ENCODE data around the gene LRPAP1. TPM values are rescaled to one million over a fixed set of nuclear protein-coding genes. Genes with fewer than 3 reads are reported as not detected.

Gene LRPAP1
- total RNA-seq, 3 donors from 2014 or later: 104 to 204 (median 111) TPM

DNA sequence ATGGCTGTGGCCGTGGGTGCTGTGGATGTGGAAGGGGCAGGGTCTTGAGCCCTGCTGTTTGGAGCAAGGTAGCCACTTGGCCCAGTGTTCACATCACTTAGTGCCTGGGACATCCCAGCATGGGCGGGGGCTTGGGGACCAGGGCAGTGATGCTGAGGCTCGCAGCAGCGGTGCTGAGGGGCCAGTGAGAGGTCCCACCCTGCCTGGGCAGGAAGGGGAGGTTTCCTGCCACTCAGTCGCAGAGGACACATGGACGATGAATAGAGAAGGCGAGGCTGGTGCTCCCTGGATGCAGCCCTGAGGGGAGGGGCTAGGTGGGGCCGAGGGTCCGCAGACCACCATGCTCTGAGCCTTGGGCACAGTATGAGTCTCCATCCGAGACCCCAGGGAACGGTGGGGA, 43.4 kb downstream of the LRPAP1 start:
- peaks cover 0 to 48% of the 10 kb centered on the region in 2 donors for H3K27me3 ChIP-seq
- H3K27ac ChIP-seq: no peak overlapping the region
- intact Hi-C loops (cut with DNase I; ENCODE audit: low total_unique reads): no loop called here
- TF ChIP-seq POLR2A (IDR thresholded peaks at IDR 0.05) (no peak), POLR2AphosphoS5 (IDR thresholded peaks at IDR 0.05) (no peak), CTCF (IDR thresholded peaks at IDR 0.05) (no peak)
- H3K4me1 ChIP-seq: peaks cover 6 to 13% of the 10 kb centered on the region in 2 donors
- no peak overlapping the region for H3K4me3 ChIP-seq
- no peak for DNase-seq (ENCODE audit: low spot score in 2 of 2)
- H3K36me3 ChIP-seq: no peaks in the 10 kb centered on the region
- no peaks in the 10 kb centered on the region for H3K9me3 ChIP-seq

DNA sequence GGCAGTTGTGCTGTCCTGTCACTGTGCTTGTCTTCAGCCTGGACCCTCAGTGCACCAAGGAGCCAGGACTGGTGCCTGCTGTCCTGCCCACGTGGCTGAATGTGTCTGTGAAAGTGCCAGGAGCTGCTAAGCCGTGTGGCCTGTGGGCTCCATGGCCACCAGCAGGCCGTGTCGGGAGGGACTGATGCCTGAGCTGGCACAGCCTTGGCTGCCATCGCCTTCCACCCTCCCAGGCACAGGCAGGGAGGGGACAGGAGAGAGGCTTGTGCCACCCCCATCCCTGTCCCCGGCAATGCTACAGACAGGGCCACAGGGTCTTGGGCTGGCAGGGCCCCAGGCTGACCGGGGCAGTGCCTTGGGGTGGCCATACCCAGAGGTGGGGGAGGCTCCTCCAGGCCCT, 44.4 kb downstream of the LRPAP1 start:
- no peak for DNase-seq (ENCODE audit: low spot score in 2 of 2)
- H3K4me1 ChIP-seq: peaks cover 6 to 13% of the 10 kb centered on the region in 2 donors
- no peak overlapping the region for H3K4me3 ChIP-seq
- H3K27ac ChIP-seq: no peak overlapping the region
- H3K27me3 ChIP-seq: peaks cover 0 to 52% of the 10 kb centered on the region in 2 donors
- intact Hi-C loops (cut with DNase I; ENCODE audit: low total_unique reads): no loop called here
- no peaks in the 10 kb centered on the region for H3K9me3 ChIP-seq
- TF ChIP-seq POLR2A (IDR thresholded peaks at IDR 0.05) (no peak), CTCF (IDR thresholded peaks at IDR 0.05) (no peak), POLR2AphosphoS5 (IDR thresholded peaks at IDR 0.05) (no peak)
- no peaks in the 10 kb centered on the region for H3K36me3 ChIP-seq

DNA sequence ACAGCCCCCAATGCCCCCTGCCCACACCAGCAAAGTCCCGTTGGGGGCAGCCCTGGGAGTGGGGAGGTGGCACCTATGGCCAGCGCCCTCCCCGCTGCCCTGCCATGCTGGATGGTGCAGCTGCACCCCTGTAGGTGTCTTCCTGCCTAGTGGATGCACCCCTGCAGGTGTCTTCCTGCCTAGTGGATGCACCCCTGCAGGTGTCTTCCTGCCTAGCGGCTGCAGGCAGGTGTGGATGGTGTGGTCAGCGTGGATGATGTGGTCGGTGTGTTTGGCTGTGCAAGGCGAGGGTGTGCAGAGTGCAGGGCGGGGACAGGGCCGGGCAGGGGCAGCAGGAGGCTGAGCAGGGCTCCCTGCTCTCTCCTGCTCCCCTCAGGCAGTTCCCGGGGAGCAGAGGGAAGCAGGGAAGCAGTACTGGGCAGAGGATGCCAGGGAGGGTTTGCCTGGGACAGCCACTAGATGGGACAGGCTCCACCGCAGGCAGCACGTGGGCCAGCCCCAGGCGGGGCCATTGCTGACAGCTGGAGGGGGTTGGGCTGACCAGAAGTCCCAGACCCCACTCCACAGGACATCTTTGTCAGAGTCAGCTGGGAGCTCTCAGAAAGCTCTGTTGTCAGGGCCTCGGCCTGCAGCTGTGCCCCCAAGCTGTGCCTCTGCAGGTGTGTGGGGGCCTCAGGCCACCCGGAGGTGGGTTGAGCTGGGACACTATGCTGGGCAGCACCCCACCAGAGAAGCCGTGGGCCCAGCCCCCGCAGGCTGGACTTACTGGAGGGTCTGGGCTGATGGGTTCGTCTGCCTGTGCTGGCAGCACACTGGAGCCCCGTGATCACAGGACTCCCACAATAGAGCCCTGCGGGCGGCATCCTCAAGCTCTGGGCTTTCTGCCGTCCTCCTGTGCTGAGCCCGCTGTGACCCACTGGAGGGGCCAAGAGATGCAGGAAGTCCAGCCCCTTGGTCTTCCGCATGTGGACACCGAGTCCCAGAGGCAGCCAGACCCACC, 45.4 kb downstream of the LRPAP1 start:
- H3K27me3 ChIP-seq: peaks cover 0 to 42% of the 10 kb centered on the region in 2 donors
- no peaks in the 10 kb centered on the region for H3K9me3 ChIP-seq
- peaks cover 6 to 13% of the 10 kb centered on the region in 2 donors for H3K4me1 ChIP-seq
- no peak overlapping the region for H3K27ac ChIP-seq
- H3K4me3 ChIP-seq: no peak overlapping the region
- TF ChIP-seq POLR2A (IDR thresholded peaks at IDR 0.05) (no peak), POLR2AphosphoS5 (IDR thresholded peaks at IDR 0.05) (no peak), CTCF (IDR thresholded peaks at IDR 0.05) (no peak)
- H3K36me3 ChIP-seq: no peaks in the 10 kb centered on the region
- DNase-seq (ENCODE audit: low spot score in 2 of 2): no peak
- intact Hi-C loops (cut with DNase I; ENCODE audit: low total_unique reads): no loop called here

- Histone ChIP-seq H3K4me1 (peaks cover 6 to 13% of the 10 kb centered on the region in 2 donors), H3K9me3 (no peaks in the 10 kb centered on the region), H3K27me3 (peaks cover 0 to 37% of the 10 kb centered on the region in 2 donors), H3K4me3 (peak overlapping the region in 1 of 3 donors; percentile 46), H3K27ac (no peak overlapping the region), H3K36me3 (no peaks in the 10 kb centered on the region)
- intact Hi-C loops (cut with DNase I; ENCODE audit: low total_unique reads): no loop called here
- no peak for DNase-seq (ENCODE audit: low spot score in 2 of 2)
- TF ChIP-seq POLR2AphosphoS5 (IDR thresholded peaks at IDR 0.05) (no peak), CTCF (IDR thresholded peaks at IDR 0.05) (no peak), POLR2A (IDR thresholded peaks at IDR 0.05) (no peak)
Measured at GRCh38 chr4:3485886-3486540, 46.2 kb downstream of the LRPAP1 start.
